ENCODE measurements around the gene COL6A3. TPM values are rescaled to one million over a fixed set of nuclear protein-coding genes. Genes with fewer than 3 reads are reported as not detected.
A peak's percentile ranks its signal among the peaks of the same experiment; 100 is the strongest.

Gene COL6A3
- polyA plus RNA-seq, 2 of the 4 experiments (the other 2 are of a cell fraction), result 0.10 to 0.28 TPM

DNA sequence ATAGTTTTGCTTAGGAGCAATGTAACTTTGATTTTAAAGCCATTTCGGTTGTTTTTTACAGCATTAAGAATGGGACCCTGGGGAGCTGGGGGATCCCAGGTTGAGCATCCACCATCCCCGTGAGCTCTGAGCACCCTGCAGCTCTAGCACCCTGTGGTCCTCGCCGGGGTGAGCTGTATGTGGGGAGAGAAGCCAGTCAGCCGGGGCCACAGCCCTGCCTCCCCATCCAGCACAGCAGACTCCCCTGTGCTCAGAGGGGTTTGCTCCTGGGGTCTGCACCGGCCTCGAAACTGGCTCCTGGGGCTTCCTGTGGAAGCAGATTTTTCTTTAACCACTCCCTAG, 1.3 kb downstream of the COL6A3 start:
- CTCF ChIA-PET, result interaction anchor here (0.9 to 2.2 kb wide), 4 partner anchors 9 to 290 kb away, joined by 3 to 15 read pairs (median 4); no protein-coding TSS in a partner anchor
- H3K4me1 ChIP-seq, result 0 out of 3 replicates have a peak, but pooled peaks cover 5% of the 10 kb centered on the region
- DNase-seq (ENCODE audit: low read depth in 1 of 2, low spot score in 1 of 2), result no peak
- H3K4me2 ChIP-seq, result no peak overlapping the region
- no peak overlapping the region for H3K4me3 ChIP-seq
- H3K27ac ChIP-seq, result 0 out of 6 replicates have a peak overlapping the region, but pooled peaks of 1 of the 2 experiments have one; percentile 10
- POLR2A ChIA-PET, result no interaction called here
- FAIRE-seq, result no peak
- no peaks in the 10 kb centered on the region for H3K9me3 ChIP-seq
- ATAC-seq, result no peak
- WGBS (ENCODE audit: missing lambda C conversion rate), result 90% methylated on average over 7 of the region's 7 CpGs
- no peak for TF ChIP-seq USF2 (IDR thresholded peaks at IDR 0.05)
- no peak for TF ChIP-seq MAX (IDR thresholded peaks at IDR 0.05)
- no peak for TF ChIP-seq FOSL2 (IDR thresholded peaks at IDR 0.05)
- TF ChIP-seq FOSL2 (CRISPR knock-in tag; IDR thresholded peaks at IDR 0.05), result no peak
- no peak for TF ChIP-seq ZFP36 (IDR thresholded peaks at IDR 0.05; ENCODE audit: borderline replicate concordance, partially characterized antibody)
- TF ChIP-seq SMC3 (IDR thresholded peaks at IDR 0.05), result no peak
- TF ChIP-seq RCOR1 (IDR thresholded peaks at IDR 0.05; ENCODE audit: low read depth, low read length), result no peak
- TF ChIP-seq CBX2 (IDR thresholded peaks at IDR 0.05; ENCODE audit: borderline replicate concordance, low read depth), result no peak
- TF ChIP-seq HDAC2 (IDR thresholded peaks at IDR 0.05), result no peak
- TF ChIP-seq ZSCAN20 (CRISPR knock-in tag; IDR thresholded peaks at IDR 0.05), result no peak
- TF ChIP-seq, protein P1, sequence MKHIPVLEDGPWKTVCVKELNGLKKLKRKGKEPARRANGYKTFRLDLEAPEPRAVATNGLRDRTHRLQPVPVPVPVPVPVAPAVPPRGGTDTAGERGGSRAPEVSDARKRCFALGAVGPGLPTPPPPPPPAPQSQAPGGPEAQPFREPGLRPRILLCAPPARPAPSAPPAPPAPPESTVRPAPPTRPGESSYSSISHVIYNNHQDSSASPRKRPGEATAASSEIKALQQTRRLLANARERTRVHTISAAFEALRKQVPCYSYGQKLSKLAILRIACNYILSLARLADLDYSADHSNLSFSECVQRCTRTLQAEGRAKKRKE (CRISPR knock-in tag; IDR thresholded peaks at IDR 0.05; ENCODE audit: low read depth), result no peak
- TF ChIP-seq EHMT2 (IDR thresholded peaks at IDR 0.05; ENCODE audit: low read depth), result no peak
- TF ChIP-seq ESRRA (IDR thresholded peaks at IDR 0.05; ENCODE audit: borderline replicate concordance, low read length), result no peak
- no peak for TF ChIP-seq CHD2 (IDR thresholded peaks at IDR 0.05; ENCODE audit: low read length, partially characterized antibody)
- TF ChIP-seq MYC (IDR thresholded peaks at IDR 0.05; ENCODE audit: borderline replicate concordance, low read length), result no peak
- TF ChIP-seq, protein P2, sequence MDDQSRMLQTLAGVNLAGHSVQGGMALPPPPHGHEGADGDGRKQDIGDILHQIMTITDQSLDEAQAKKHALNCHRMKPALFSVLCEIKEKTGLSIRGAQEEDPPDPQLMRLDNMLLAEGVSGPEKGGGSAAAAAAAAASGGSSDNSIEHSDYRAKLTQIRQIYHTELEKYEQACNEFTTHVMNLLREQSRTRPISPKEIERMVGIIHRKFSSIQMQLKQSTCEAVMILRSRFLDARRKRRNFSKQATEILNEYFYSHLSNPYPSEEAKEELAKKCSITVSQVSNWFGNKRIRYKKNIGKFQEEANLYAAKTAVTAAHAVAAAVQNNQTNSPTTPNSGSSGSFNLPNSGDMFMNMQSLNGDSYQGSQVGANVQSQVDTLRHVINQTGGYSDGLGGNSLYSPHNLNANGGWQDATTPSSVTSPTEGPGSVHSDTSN (IDR thresholded peaks at IDR 0.05), result no peak
- no peak for TF ChIP-seq TP53 (CRISPR knock-in tag; IDR thresholded peaks at IDR 0.05)
- TF ChIP-seq BHLHE40 (IDR thresholded peaks at IDR 0.05; ENCODE audit: low read depth, low read length), result no peak
- TF ChIP-seq HOXB5 (CRISPR knock-in tag; IDR thresholded peaks at IDR 0.05), result no peak
- TF ChIP-seq ZC3H11A (IDR thresholded peaks at IDR 0.05), result no peak
- no peak for TF ChIP-seq JUN (IDR thresholded peaks at IDR 0.05)

DNA sequence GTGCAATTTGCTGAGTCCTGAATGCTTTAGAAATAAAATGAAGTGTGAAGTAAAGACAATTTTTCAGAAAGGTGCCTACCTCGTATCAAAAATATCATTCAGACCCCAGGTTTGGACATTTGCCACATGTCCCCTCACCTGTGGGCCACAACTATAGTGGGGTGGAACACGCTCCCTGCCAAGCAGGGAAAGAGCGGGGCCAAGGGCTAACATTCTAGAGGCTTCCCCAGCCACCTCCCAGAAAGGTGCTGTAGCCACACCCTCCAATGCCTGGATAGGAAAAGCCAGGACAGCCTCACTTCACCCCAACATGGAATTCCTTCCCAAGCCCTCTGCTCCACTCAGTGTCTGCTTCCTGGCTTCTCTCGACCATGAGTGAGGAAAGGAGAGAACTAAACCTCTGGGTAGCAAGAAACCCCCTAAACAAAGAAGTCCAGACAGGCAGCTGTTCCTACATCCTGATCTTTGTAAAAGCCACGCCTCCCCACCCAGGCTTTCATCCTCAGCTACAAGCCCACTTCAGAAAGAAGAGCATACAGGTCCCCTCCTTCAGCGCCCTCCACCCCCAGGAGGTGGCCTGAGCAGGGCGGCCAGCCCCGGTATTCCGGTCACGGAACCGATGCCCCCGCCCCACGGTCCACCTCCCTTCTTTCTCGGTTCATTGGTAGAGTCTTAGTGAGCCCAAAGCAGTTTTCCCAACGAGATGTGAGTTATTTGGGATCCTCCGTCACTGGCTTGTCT, 2.1 kb downstream of the COL6A3 start:
- Histone ChIP-seq H3K4me3 (no peak overlapping the region), H3K4me1 (0 out of 3 replicates have a peak, but pooled peaks cover 5% of the 10 kb centered on the region), H3K27ac (peak overlapping the region in 1 of 2 experiments; percentile 11; a peak in 1 of 6 replicates), H3K9me3 (peaks cover 3% of the 10 kb centered on the region; the same call in 1 of the 3 replicates), H3K4me2 (no peak overlapping the region)
- ATAC-seq (no peak), DNase-seq (ENCODE audit: low read depth in 1 of 2, low spot score in 1 of 2) (no peak), FAIRE-seq (no peak)
- 81% methylated on average over 16 of the region's 16 CpGs for WGBS (ENCODE audit: missing lambda C conversion rate)
- POLR2A ChIA-PET, result no interaction called here
- TF ChIP-seq POLR2AphosphoS2 (conservative IDR thresholded peaks at IDR 0.05; ENCODE audit: low read length), result no peak
- TF ChIP-seq REST (IDR thresholded peaks at IDR 0.05), result no peak
- no peak for TF ChIP-seq CHD2 (IDR thresholded peaks at IDR 0.05; ENCODE audit: low read length, partially characterized antibody)
- no peak for TF ChIP-seq MAZ (IDR thresholded peaks at IDR 0.05; ENCODE audit: borderline replicate concordance, low read depth, low read length)
- no peak for TF ChIP-seq ZSCAN20 (CRISPR knock-in tag; IDR thresholded peaks at IDR 0.05)
- no peak for TF ChIP-seq MYC (IDR thresholded peaks at IDR 0.05; ENCODE audit: borderline replicate concordance, low read length)
- TF ChIP-seq TP53 (CRISPR knock-in tag; IDR thresholded peaks at IDR 0.05), result no peak
- no peak for TF ChIP-seq JUN (IDR thresholded peaks at IDR 0.05)
- no peak for TF ChIP-seq NR3C1 (IDR thresholded peaks at IDR 0.05)
- no peak for TF ChIP-seq CBX8 (IDR thresholded peaks at IDR 0.05)
- CTCF ChIA-PET, result interaction anchor here (0.8 to 10.6 kb wide), 11 partner anchors 8 to 291 kb away, joined by 3 to 97 read pairs (median 11); no protein-coding TSS in a partner anchor
